Activated CD4-positive, alpha-beta T cell treated with anti-CD3 and anti-CD28 coated beads, Interleukin-2, Interleukin-4, amounts not matched to agents 100 ng/mL and 50 ng/mL, durations not matched to agents 16 hours and 8 hours (primary cell): ENCODE results near the gene MAGEL2.
"Not testable (repeated sequence)": the region's sequence is repeated elsewhere in the genome, so short reads cannot be mapped to it uniquely, and the experiment has no call there.

Source experiments
- DNase-seq: peaks from one replicate; pipeline ENCODE4 v3.0.0-alpha.2; 2020; ENCODE audit warnings: low spot score

MAGEL2 gene

DNA sequence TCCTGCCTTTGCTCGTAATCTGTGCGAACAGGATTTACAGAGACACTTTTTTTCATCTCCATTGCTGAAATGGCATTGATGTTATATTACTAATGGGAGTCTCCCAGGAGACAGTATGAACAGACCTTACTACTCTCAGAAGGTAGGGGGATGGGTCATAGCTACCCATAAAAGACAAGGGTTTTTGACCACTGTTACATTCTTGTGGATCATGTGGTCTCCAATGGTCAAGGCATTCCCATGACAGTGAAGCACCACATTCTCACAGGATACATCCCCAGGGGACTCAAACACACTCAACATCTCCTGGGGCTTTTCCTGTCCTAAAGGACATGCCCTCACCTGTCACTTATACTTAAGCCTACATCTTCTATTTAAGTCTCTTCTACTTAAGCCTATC lies 41.4 kb downstream of the MAGEL2 start:
- DNase-seq, result no peak

DNA sequence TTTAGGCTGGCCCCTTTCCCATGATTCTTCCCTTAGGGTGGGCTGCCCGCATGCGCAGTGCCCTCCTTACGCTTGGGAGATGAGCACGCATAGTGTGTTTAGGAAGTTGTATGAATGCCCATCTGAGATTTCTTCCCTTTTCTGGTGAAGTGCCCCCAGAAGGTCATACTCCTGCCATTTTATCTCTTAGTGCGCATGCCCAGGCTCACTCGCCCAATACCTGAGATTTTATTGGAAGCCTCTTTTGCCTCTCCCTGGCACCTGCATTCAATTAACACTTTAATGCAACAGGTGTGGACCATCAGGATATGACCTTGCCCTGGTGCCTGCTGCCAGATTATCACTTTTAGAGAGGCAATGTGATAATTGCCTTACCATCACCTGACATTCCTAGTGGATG lies 45.5 kb downstream of the MAGEL2 start:
- DNase-seq, result no peak

DNA sequence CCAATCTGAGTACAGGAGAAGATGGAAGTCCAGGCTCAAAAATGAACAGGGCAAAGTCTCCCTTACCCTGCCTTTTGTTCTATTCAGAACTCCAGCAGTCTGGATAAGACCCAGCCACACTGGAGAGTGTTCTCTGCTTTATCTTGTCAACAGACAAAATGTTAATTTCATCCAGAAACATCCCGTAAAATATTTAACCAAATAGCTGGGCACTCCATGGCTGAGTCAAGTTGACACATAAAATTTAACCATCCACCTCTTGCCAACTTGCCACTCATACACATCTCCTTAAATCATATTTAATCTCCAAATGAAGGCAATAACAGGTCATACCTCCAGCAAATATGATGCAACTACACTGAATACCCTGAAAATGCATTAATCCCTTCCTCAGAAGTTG lies 48.6 kb downstream of the MAGEL2 start:
- DNase-seq, result no peak

DNA sequence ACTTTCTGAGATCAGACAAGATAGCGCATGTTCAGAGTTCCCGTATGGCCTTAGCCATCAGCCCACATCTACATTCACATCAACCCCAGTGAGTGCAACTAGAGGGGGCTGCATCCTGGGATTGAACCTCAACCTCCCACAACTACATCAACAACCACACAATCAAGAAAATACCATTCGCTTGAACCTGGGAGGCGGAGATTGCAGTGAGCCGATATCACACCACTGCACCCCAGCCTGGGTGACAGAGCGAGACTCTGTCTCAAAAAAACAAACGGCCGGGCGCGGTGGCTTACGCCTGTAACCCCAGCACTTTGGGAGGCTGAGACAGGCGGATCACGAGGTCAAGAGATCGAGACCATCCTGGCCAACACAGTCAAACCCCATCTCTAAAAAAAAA lies 50.4 kb downstream of the MAGEL2 start:
- not testable (repeated sequence) for DNase-seq

DNA sequence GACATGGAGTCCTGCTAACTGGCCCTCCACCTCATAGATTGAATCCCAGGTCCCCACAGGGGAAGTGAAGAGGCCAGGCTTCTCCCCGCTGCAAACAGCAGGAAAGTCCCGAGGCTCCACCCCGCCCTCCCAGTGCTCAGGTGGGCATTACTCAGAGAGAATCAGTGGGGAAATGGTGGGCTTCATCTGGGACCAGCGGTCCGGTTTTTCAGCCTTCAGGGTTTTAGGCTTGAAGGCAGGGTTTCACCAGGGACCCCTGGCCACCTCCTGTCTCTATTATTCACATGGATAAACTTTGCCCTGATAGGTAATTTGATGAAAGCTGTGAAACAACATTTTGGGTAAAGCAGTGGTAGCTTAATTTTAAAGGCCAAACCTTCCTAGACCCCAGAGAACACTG lies 50.9 kb downstream of the MAGEL2 start:
- no peak for DNase-seq

DNA sequence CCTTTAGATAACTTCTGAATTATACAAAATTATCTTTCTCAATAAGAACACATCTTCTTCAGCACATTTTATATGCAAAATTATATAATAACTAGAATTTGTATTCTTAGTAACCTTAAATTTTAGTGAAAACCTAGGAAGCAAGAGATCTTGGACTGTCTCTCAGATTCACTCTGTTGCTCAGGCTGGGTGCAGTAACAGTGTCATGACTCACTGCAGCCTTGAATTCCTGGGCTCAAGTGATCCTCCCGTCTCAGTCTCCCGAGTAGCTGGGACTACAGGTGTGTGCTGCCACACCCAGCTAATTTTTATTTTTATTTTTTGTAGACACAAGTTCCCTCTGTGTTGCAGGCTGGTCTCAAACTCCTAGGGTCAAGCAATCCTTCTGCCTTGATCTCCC lies 52.3 kb downstream of the MAGEL2 start:
- no peak for DNase-seq

DNA sequence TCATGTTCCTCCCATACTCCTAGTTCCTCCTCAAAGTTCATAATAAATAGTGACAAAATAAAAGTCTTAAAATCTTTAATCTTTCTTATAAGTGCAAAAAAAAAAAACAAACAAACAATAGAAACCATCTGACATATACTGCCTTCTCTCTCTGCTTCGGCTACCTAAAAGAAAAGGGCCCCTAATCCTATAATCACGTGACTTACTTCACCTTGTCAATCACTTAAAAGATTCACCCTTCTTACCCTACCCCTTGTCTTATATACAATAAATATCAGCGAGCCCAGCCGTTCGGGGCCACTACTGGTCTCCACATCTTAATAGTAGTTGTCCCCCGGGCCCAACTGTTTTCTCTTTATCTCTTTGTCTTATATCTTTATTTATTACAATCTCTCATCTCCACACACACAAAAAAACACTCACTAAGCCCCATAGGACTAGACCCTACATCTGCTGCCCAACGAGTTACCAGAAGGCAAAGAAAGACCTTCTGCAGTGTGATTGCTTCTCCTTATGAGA lies 53.4 kb downstream of the MAGEL2 start:
- no peak for DNase-seq
